AG20443 (cell line): ENCODE results near the gene XPR1.
"Not testable (repeated sequence)": the region's sequence is repeated elsewhere in the genome, so short reads cannot be mapped to it uniquely, and the experiment has no call there.

Source experiments
- DNase-seq: peaks from one replicate; pipeline ENCODE4 v3.0.0; 2012; ENCODE audit warnings: low spot score, mixed read lengths

The XPR1 gene

GRCh38 chr1:180644526-180645192 is 12.8 kb downstream of the XPR1 start:
- DNase-seq = no peak

- not testable (repeated sequence) for DNase-seq
These were observed 13.4 kb downstream of the XPR1 start for GRCh38 chr1:180645261-180645660.

- no peak for DNase-seq
These were observed 14.3 kb downstream of the XPR1 start for GRCh38 chr1:180646093-180646492.

- no peak for DNase-seq
These were observed 14.7 kb downstream of the XPR1 start for GRCh38 chr1:180646547-180646946.

GRCh38 chr1:180652792-180653191 is 21.0 kb downstream of the XPR1 start:
- peak; percentile 20 for DNase-seq

GRCh38 chr1:180662709-180663108 is 30.9 kb downstream of the XPR1 start:
- DNase-seq = no peak

GRCh38 chr1:180670681-180671080 is 38.9 kb downstream of the XPR1 start:
- no peak for DNase-seq

GRCh38 chr1:180672105-180672504 is 40.3 kb downstream of the XPR1 start:
- DNase-seq = no peak

- DNase-seq = no peak
These were observed 40.7 kb downstream of the XPR1 start for GRCh38 chr1:180672505-180672904.

GRCh38 chr1:180674603-180675530 is 43.0 kb downstream of the XPR1 start:
- no peak for DNase-seq

GRCh38 chr1:180675586-180675985 is 43.8 kb downstream of the XPR1 start:
- no peak for DNase-seq

GRCh38 chr1:180680558-180681144 is 48.8 kb downstream of the XPR1 start:
- DNase-seq = no peak

GRCh38 chr1:180683117-180683516 is 51.3 kb downstream of the XPR1 start:
- DNase-seq = not testable (repeated sequence)

GRCh38 chr1:180691322-180691913 is 59.6 kb downstream of the XPR1 start:
- no peak for DNase-seq

- no peak for DNase-seq
These were observed 61.9 kb downstream of the XPR1 start for GRCh38 chr1:180693564-180694244.

GRCh38 chr1:180695282-180695681 is 63.5 kb downstream of the XPR1 start:
- no peak for DNase-seq

- no peak for DNase-seq
These were observed 64.5 kb downstream of the XPR1 start for GRCh38 chr1:180696361-180696760.

- DNase-seq = no peak
These were observed 66.8 kb downstream of the XPR1 start for GRCh38 chr1:180698580-180698979.

- DNase-seq = not testable (repeated sequence)
These were observed 70.6 kb downstream of the XPR1 start for GRCh38 chr1:180702376-180702775.

- not testable (repeated sequence) for DNase-seq
These were observed 78.9 kb downstream of the XPR1 start for GRCh38 chr1:180710746-180711145.

- not testable (repeated sequence) for DNase-seq
These were observed 79.4 kb downstream of the XPR1 start for GRCh38 chr1:180711260-180711659.

GRCh38 chr1:180720753-180721152 is 88.9 kb downstream of the XPR1 start:
- DNase-seq = no peak
